ENCODE results near the gene CDSN.

DNA sequence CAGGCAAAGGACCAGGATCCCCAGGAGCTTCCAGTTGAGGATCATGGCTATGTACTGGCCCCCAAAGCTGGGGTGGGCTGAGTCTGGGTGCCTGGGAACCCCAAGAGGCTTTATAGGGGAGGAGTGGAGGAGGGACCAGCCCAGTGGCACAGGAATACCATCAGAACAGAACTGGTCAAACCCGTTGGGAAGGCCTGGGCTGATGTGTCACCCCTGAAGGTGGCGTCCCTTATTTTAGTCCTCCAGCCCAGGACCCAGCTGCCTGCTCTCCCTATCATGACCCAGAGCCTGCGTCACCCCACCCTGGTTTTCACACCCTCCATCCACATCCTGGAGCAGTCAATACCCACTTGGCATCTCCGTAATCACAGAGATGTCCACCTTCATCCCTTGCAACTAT is 18.7 kb upstream of the CDSN start, which contains the start of gene PSORS1C2:
- TF ChIP-seq, protein P1, sequence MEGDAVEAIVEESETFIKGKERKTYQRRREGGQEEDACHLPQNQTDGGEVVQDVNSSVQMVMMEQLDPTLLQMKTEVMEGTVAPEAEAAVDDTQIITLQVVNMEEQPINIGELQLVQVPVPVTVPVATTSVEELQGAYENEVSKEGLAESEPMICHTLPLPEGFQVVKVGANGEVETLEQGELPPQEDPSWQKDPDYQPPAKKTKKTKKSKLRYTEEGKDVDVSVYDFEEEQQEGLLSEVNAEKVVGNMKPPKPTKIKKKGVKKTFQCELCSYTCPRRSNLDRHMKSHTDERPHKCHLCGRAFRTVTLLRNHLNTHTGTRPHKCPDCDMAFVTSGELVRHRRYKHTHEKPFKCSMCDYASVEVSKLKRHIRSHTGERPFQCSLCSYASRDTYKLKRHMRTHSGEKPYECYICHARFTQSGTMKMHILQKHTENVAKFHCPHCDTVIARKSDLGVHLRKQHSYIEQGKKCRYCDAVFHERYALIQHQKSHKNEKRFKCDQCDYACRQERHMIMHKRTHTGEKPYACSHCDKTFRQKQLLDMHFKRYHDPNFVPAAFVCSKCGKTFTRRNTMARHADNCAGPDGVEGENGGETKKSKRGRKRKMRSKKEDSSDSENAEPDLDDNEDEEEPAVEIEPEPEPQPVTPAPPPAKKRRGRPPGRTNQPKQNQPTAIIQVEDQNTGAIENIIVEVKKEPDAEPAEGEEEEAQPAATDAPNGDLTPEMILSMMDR (IDR thresholded peaks at IDR 0.05): no peak
- no peak for TF ChIP-seq POLR2A (IDR thresholded peaks at IDR 0.05)
